GM12865 (cell line): ENCODE measurements around the gene SLN.

Experiments
- DNase-seq: peaks from one replicate; pipeline ENCODE4 v3.0.0; 2010; ENCODE audit warnings: low read depth
- H3K4me3 ChIP-seq: 2 replicates; pipeline ENCODE4 v1.5.1; 2011; ENCODE audit warnings: mild to moderate bottlenecking, low read depth, low read length, control low read depth
- TF ChIP-seq, protein P1 (sequence below): IDR thresholded peaks from 2 replicates; pipeline ENCODE4 v1.5.1; 2011; ENCODE audit warnings: low read length, control low read depth, low read depth, inconsistent platforms; ENCODE audit not compliant: insufficient read depth; ENCODE audit errors: missing control alignments

The SLN gene

GRCh38 chr11:107699371-107700285 is 12.2 kb downstream of the SLN start:
- TF ChIP-seq, protein P1, sequence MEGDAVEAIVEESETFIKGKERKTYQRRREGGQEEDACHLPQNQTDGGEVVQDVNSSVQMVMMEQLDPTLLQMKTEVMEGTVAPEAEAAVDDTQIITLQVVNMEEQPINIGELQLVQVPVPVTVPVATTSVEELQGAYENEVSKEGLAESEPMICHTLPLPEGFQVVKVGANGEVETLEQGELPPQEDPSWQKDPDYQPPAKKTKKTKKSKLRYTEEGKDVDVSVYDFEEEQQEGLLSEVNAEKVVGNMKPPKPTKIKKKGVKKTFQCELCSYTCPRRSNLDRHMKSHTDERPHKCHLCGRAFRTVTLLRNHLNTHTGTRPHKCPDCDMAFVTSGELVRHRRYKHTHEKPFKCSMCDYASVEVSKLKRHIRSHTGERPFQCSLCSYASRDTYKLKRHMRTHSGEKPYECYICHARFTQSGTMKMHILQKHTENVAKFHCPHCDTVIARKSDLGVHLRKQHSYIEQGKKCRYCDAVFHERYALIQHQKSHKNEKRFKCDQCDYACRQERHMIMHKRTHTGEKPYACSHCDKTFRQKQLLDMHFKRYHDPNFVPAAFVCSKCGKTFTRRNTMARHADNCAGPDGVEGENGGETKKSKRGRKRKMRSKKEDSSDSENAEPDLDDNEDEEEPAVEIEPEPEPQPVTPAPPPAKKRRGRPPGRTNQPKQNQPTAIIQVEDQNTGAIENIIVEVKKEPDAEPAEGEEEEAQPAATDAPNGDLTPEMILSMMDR = no peak
- no peak for DNase-seq
- H3K4me3 ChIP-seq = no peak overlapping the region

- no peak overlapping the region for H3K4me3 ChIP-seq
- TF ChIP-seq, protein P1 = no peak
- DNase-seq = no peak
These were observed 14.6 kb downstream of the SLN start for GRCh38 chr11:107697291-107697690.

GRCh38 chr11:107696140-107696539 is 15.7 kb downstream of the SLN start:
- DNase-seq = no peak
- TF ChIP-seq, protein P1 = no peak
- no peak overlapping the region for H3K4me3 ChIP-seq

DNA sequence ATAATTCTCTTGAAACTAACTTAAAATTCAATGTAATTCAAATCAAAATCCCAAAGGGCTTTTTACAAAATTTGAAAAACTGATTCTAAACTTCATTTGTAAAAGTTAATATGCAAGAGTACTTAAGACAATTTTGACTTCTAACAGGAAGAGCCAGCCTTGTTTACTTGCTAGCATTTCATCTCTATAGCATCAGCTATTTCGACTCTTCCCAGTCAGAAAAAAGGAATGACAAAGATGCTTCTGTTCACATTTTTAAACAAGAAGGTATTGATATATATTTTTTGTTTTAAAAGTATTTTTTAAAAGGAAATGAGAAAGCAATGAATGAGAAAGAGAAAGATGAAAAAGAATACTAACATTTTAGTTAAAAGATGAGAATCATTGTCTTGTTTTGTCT is 16.4 kb downstream of the SLN start:
- TF ChIP-seq, protein P1 = no peak
- H3K4me3 ChIP-seq = no peak overlapping the region
- no peak for DNase-seq

- no peak for DNase-seq
- TF ChIP-seq, protein P1 = no peak
- H3K4me3 ChIP-seq = no peak overlapping the region
These were observed 20.7 kb downstream of the SLN start for GRCh38 chr11:107691000-107691750.

DNA sequence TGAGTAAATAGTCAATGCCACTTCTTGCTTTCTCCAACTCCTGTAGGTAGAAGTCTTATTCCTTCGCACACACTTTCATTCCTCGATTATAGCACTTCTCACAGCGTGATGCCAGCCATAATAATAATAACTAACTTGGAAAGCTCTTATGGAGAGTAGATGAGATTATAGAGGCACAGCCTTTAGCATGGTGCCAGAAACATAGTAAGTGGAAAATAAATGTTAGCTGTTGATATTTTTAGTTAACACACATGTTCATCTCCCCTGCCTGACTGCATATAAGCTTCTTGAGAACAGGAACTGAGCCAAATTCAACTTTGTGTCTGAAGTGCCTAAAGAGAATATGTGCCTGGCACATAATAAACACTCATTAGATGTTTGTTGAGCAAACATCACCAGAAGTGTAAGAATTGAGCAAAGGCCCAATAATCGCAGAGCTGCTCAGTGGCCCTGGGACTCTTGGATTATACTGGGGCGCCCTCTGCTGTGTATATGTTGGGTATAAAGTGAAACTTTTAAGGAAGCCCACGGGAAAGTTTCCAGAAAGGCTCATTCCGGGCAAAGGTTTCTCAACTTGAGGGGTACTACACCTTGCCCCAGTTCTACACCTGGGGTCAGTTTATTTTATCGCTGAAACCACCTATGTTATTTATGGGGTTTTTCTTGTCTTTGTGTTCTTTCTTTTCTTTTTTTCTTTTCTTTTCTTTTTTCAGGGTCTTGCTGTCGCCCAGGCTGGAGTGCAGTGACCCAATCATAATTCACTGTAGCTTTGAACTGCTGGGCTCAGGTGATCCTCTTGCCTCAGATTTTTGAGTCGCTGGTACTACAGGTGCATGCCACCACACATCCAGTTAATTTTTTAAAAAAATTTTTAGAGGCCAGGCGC is 22.3 kb downstream of the SLN start:
- TF ChIP-seq, protein P1 = peak; percentile 46
- peak; percentile 60 for DNase-seq
- no peak overlapping the region for H3K4me3 ChIP-seq
